Fibroblast of lung (primary cell): Measurements from ENCODE around the gene GPS1. TPM values are rescaled to one million over a fixed set of nuclear protein-coding genes. Genes with fewer than 3 reads are reported as not detected.

Source experiments
- DNase-seq, 2 donors: peaks; one replicate each; pipeline versions ENCODE4 v3.0.0 to v3.0.0-alpha.2; 2010; ENCODE audit warnings: low read depth in 2 of 2
- H2AFZ ChIP-seq: 2 replicates; pipeline ENCODE4 v1.5.1; 2012; ENCODE audit warnings: low read length, control low read depth, inconsistent platforms
- H3K27ac ChIP-seq: 2 replicates; pipeline ENCODE4 v1.5.1; 2011; ENCODE audit warnings: low read length, control low read depth; ENCODE audit not compliant: insufficient read depth
- H3K27me3 ChIP-seq: 2 replicates; pipeline ENCODE4 v1.5.1; 2011; ENCODE audit warnings: mild to moderate bottlenecking, low read length; ENCODE audit not compliant: control insufficient read depth, insufficient read depth
- H3K36me3 ChIP-seq: 2 replicates; pipeline ENCODE4 v1.5.1; 2011; ENCODE audit warnings: low read length; ENCODE audit not compliant: control insufficient read depth, insufficient read depth
- H3K4me1 ChIP-seq: 2 replicates; pipeline ENCODE4 v1.5.1; 2011; ENCODE audit warnings: low read length; ENCODE audit not compliant: control insufficient read depth, insufficient read depth; ENCODE audit errors: extremely low read depth
- H3K4me2 ChIP-seq: 2 replicates; pipeline ENCODE4 v1.5.1; 2011; ENCODE audit warnings: low read length, control low read depth; ENCODE audit not compliant: insufficient read depth; ENCODE audit errors: extremely low read depth
- H3K4me3 ChIP-seq, 4 experiments: fragments of 200-600 bp in 1 of 4; sonication (generic) in 1 of 4; replicated peaks in 1 of 4; 2 replicates each; pipeline ENCODE4 v1.5.1; 2011 to 2016; ENCODE audit warnings: low read length in 4 of 4, low read depth in 3 of 4, mild to moderate bottlenecking in 3 of 4, control low read depth in 2 of 4, inconsistent platforms in 1 of 4, mixed read lengths in 1 of 4; ENCODE audit not compliant: insufficient read depth in 1 of 4; ENCODE audit errors: control extremely low read depth in 1 of 4
- H3K79me2 ChIP-seq: 2 replicates; pipeline ENCODE4 v1.5.1; 2012; ENCODE audit warnings: mild to moderate bottlenecking, low read length, inconsistent platforms; ENCODE audit not compliant: control insufficient read depth, insufficient read depth
- H3K9ac ChIP-seq: 2 replicates; pipeline ENCODE4 v1.5.1; 2011; ENCODE audit warnings: mild to moderate bottlenecking, low read length, control low read depth; ENCODE audit not compliant: insufficient read depth
- H3K9me3 ChIP-seq: 2 replicates; pipeline ENCODE4 v1.5.1; 2012; ENCODE audit warnings: low read depth, low read length; ENCODE audit not compliant: control insufficient read depth, insufficient read depth
- H4K20me1 ChIP-seq: 2 replicates; pipeline ENCODE4 v1.5.1; 2011; ENCODE audit warnings: low read length; ENCODE audit not compliant: control insufficient read depth, insufficient read depth; ENCODE audit errors: extremely low read depth
- EZH2 ChIP-seq: IDR thresholded peaks from 2 replicates; pipeline ENCODE4 v1.5.1; 2012; ENCODE audit warnings: low read length, control low read depth, mild to moderate bottlenecking; ENCODE audit errors: missing control alignments
- polyA plus RNA-seq, 2 donors: library from polyadenylated mRNA; depleted of rRNA in 1 of 2; stranded (reverse) in 1 of 2; unstranded in 1 of 2; fragments of >200 nt; gene quantifications; 2 replicates each; pipeline ENCODE4 v1.2.1, GENCODE V29; 2011 to 2012; ENCODE audit warnings: missing spikeins in 1 of 2
- total RNA-seq: library from RNA; depleted of rRNA; stranded (reverse); fragments of >200 nt; gene quantifications from 2 replicates; pipeline ENCODE4 v1.2.1, GENCODE V29; 2014
- TF ChIP-seq, protein P1 (sequence below), 2 donors: IDR thresholded peaks in 1 of 2; conservative IDR thresholded peaks in 1 of 2; 1 replicate in 1 of 2; 2 replicates in 1 of 2; pipeline ENCODE4 v1.5.1; 2011 to 2012; ENCODE audit warnings: low read length in 2 of 2, control low read depth in 1 of 2, inconsistent platforms in 1 of 2, low read depth in 1 of 2, mild to moderate bottlenecking in 1 of 2

The GPS1 gene
- total and polyA plus RNA-seq, 2 donors (not counting 1 experiment from before 2014, with no cell fraction given) = 53.3 to 76.6 TPM

DNA sequence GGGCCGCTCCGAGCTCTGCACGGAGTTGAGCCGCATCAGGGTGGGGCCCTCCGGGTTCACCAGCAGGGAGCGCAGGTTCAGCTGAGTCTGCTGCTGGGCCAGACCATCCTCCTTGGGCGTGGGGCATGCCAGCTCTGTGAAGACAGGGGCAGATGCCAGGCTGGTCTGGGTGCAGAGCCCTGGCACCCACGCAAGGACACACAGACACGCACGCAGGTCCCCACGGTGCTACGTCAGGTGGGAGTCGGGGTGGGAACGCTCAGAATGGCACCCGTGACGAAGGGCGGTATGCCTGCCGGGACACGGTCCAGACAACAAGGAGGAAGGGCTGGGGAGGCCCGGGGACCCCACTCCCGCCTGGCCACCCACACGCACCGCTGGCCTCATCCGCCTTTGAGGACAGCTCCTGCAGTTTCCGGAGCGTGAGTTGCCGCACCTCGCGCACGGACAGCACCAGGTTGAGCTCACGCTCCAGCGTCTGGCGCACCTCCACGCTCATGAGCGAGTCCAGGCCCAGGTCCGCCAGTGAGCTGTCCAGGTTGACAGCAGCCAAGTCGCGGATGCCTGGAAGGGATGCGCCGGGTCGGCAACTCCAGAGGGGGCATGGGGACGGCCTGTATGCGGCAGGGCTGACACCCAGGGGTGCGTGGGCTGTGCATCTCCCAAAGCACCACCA is 29.2 kb downstream of the GPS1 start:
- no peak overlapping the region for H3K4me2 ChIP-seq
- no peaks in the 10 kb centered on the region for H3K27me3 ChIP-seq
- peaks cover 51% of the 10 kb centered on the region for H3K36me3 ChIP-seq
- no peaks in the 10 kb centered on the region for H4K20me1 ChIP-seq
- H3K9me3 ChIP-seq = no peaks in the 10 kb centered on the region
- no peak overlapping the region for H3K4me3 ChIP-seq
- DNase-seq = no peak
- no peak overlapping the region for H3K27ac ChIP-seq
- H3K9ac ChIP-seq = no peak overlapping the region
- no peaks in the 10 kb centered on the region for H3K79me2 ChIP-seq
- TF ChIP-seq, protein P1, sequence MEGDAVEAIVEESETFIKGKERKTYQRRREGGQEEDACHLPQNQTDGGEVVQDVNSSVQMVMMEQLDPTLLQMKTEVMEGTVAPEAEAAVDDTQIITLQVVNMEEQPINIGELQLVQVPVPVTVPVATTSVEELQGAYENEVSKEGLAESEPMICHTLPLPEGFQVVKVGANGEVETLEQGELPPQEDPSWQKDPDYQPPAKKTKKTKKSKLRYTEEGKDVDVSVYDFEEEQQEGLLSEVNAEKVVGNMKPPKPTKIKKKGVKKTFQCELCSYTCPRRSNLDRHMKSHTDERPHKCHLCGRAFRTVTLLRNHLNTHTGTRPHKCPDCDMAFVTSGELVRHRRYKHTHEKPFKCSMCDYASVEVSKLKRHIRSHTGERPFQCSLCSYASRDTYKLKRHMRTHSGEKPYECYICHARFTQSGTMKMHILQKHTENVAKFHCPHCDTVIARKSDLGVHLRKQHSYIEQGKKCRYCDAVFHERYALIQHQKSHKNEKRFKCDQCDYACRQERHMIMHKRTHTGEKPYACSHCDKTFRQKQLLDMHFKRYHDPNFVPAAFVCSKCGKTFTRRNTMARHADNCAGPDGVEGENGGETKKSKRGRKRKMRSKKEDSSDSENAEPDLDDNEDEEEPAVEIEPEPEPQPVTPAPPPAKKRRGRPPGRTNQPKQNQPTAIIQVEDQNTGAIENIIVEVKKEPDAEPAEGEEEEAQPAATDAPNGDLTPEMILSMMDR (conservative IDR thresholded peaks at IDR 0.05 in 1 of 2, IDR thresholded peaks at IDR 0.05 in 1 of 2; ENCODE audit: low read depth in 1 of 2, low read length in 2 of 2) = no peak
- no peak for TF ChIP-seq EZH2
- no peak overlapping the region for H2AFZ ChIP-seq
- no peaks in the 10 kb centered on the region for H3K4me1 ChIP-seq

DNA sequence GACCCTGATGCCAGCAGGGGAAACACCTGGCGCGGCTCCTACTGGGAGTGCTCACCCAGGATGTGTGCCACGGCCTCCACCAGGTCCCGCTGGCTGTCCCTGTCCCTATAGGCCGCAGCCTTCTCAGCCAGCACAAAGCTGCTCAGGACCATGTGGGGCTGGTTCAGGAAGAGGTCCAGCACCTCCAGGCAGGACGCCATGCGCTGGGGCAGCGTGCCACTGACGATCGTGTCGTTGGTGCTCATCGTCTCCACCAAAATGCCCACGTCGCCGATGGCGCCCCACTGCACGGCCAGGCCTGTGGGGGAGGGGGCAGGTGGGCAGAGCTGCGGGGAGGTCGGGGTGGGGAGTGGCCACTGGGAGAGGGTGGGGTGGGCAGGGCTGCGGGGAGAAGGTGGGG is 29.8 kb downstream of the GPS1 start:
- TF ChIP-seq, protein P1 (conservative IDR thresholded peaks at IDR 0.05 in 1 of 2, IDR thresholded peaks at IDR 0.05 in 1 of 2; ENCODE audit: low read depth in 1 of 2, low read length in 2 of 2) = no peak
- no peak for TF ChIP-seq EZH2
- H3K27ac ChIP-seq = no peak overlapping the region
- H3K9me3 ChIP-seq = no peaks in the 10 kb centered on the region
- H3K79me2 ChIP-seq = no peaks in the 10 kb centered on the region
- no peaks in the 10 kb centered on the region for H3K4me1 ChIP-seq
- H3K4me2 ChIP-seq = no peak overlapping the region
- no peak overlapping the region for H2AFZ ChIP-seq
- no peaks in the 10 kb centered on the region for H3K27me3 ChIP-seq
- peaks cover 57% of the 10 kb centered on the region for H3K36me3 ChIP-seq
- no peak overlapping the region for H3K4me3 ChIP-seq
- no peaks in the 10 kb centered on the region for H4K20me1 ChIP-seq
- no peak overlapping the region for H3K9ac ChIP-seq
- DNase-seq = no peak

DNA sequence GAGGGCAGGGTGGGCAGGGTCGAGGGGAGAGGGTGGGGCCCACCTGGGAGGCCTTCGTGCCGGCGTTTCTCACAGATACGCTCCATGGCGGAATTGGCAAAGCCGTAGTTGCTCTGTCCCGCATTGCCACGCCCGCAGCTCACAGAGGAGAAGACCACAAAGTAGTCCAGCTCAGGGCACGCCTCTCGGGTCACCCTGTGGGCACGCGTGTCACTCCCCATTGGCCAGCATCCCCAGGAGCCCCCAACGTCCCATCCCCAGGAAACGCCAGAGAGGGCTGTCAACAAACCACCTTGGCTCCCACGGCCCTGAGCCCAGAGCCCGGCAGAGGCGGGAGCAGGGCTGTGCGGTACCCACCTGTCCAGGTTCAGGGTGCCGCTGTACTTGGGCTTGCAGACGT is 30.3 kb downstream of the GPS1 start:
- H3K79me2 ChIP-seq = no peaks in the 10 kb centered on the region
- peaks cover 59% of the 10 kb centered on the region for H3K36me3 ChIP-seq
- DNase-seq = no peak
- TF ChIP-seq EZH2 = no peak
- no peaks in the 10 kb centered on the region for H3K4me1 ChIP-seq
- no peak overlapping the region for H3K9ac ChIP-seq
- H3K27ac ChIP-seq = no peak overlapping the region
- no peaks in the 10 kb centered on the region for H4K20me1 ChIP-seq
- H3K9me3 ChIP-seq = no peaks in the 10 kb centered on the region
- H3K4me2 ChIP-seq = no peak overlapping the region
- no peaks in the 10 kb centered on the region for H3K27me3 ChIP-seq
- H3K4me3 ChIP-seq = no peak overlapping the region
- H2AFZ ChIP-seq = no peak overlapping the region
